Omental fat pad (tissue), 4 donors: ENCODE data around the gene NUMA1. TPM values are rescaled to one million over a fixed set of nuclear protein-coding genes. Genes with fewer than 3 reads are reported as not detected.

Experiments used
- ATAC-seq: fragments of 150-250 bp; one replicate; pipeline ENCODE4 v1.9.1; 2016; ENCODE audit warnings: mild to moderate bottlenecking, moderate library complexity; ENCODE audit not compliant: low FRiP score
- DNase-seq: peaks from one replicate; pipeline ENCODE4 v3.0.0-alpha.2; 2019; ENCODE audit warnings: low spot score
- CTCF ChIP-seq, 3 donors: fragments of 450-650 bp; IDR thresholded peaks; one replicate each; pipeline ENCODE4 v1.5.1; 2016 to 2017; ENCODE audit warnings: antibody characterized with exemption in 3 of 3, mild to moderate bottlenecking in 3 of 3, moderate library complexity in 2 of 3
- total RNA-seq, 4 donors: library from RNA; depleted of rRNA; stranded (reverse); fragments of >200 nt; gene quantifications; one replicate each; pipeline ENCODE4 v1.1.0, GENCODE V29; 2016

Gene NUMA1
- 100 to 1,000 TPM; 113 to 270 (median 159) TPM for total RNA-seq

GRCh38 chr11:72080326-72081183, at the start of gene NUMA1, which contains the start of gene LRRC51:
Gene NUMA1 (minus strand): TSS chr11:72080542. CDS start chr11:72035943, 44,599 bp downstream.
Gene LRRC51 (plus strand): TSS chr11:72080850. CDS start chr11:72089084, 8,234 bp downstream.
- peak in 1 of 3 donors; percentile 4 for TF ChIP-seq CTCF (IDR thresholded peaks at IDR 0.05)
- ATAC-seq (peak; percentile 97), DNase-seq (peak; percentile 99)

GRCh38 chr11:72129381-72129780, 49.0 kb upstream of the NUMA1 start:
- DNase-seq: no peak
- no peak for ATAC-seq
- TF ChIP-seq CTCF (IDR thresholded peaks at IDR 0.05): no peak

GRCh38 chr11:72127923-72128322, 47.6 kb upstream of the NUMA1 start:
- ATAC-seq (no peak), DNase-seq (no peak)
- TF ChIP-seq CTCF (IDR thresholded peaks at IDR 0.05): no peak

- no peak for TF ChIP-seq CTCF (IDR thresholded peaks at IDR 0.05)
- no peak for ATAC-seq
Measured at GRCh38 chr11:72125956-72126355, 45.6 kb upstream of the NUMA1 start.

GRCh38 chr11:72124046-72124445, 43.7 kb upstream of the NUMA1 start:
- no peak for TF ChIP-seq CTCF (IDR thresholded peaks at IDR 0.05)
- DNase-seq: no peak
- no peak for ATAC-seq

More at GRCh38 chr11:72125956-72126355, 45.6 kb upstream of the NUMA1 start:
- DNase-seq: no peak

GRCh38 chr11:72123117-72123653, 42.8 kb upstream of the NUMA1 start:
- DNase-seq (no peak), ATAC-seq (no peak)
- no peak for TF ChIP-seq CTCF (IDR thresholded peaks at IDR 0.05)
